ENCODE results near the gene EOLA1.
"Not testable (repeated sequence)": the region's sequence is repeated elsewhere in the genome, so short reads cannot be mapped to it uniquely, and the experiment has no call there.

EOLA1 gene

GRCh38 chrX:149545545-149546543 is 5.0 kb downstream of the EOLA1 start:
- DNase-seq (ENCODE audit: low read depth): not testable (repeated sequence)

GRCh38 chrX:149546962-149547361 is 6.2 kb downstream of the EOLA1 start:
- not testable (repeated sequence) for DNase-seq (ENCODE audit: low read depth)

DNA sequence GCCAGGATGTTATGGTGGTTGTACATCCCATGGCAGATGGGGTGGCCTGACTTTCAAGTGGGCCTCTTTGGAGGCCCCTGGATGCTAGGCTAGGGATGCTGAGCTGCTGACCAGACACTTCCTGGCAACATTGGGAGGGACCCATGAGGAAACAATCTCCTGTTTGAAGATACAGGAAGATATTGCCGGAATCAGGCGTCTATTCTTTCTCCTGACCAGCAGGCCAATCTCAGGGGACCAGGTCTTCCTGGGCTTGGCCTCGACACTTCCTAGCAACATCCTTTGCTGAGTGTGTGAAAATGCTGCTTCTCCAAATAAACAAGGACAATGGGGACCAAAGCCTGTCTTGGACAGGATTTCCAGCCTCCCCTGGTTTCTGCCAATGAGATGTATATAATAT is 7.0 kb downstream of the EOLA1 start:
- DNase-seq (ENCODE audit: low read depth): not testable (repeated sequence)

DNA sequence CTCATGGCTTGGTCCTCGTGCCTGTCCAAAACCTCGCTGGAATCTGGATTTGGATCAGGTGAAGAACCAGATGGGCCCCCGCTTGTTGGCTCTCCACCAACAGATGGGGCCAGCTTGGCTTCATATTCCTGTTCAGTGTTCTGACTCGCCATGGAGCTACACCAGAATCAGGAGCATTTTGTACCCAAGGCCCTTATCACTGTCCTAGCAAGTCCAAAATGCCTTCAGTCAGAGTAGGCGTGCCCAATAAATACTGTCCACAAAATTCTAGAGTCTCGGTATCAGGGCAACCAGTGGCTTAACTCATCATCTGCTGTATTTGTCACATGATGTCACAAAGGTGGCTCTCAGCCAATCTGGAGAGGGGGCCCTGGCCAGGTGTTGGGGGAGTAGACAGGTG is 8.9 kb downstream of the EOLA1 start, which contains the start of gene HSFX3:
Gene HSFX3, minus strand, starts transcription at position 224 of the 400 bp plus-strand sequence. Its CDS starts 72 bp downstream, at position 152.
- DNase-seq (ENCODE audit: low read depth): not testable (repeated sequence)

GRCh38 chrX:149550454-149550853 is 9.6 kb downstream of the EOLA1 start:
- DNase-seq (ENCODE audit: low read depth): not testable (repeated sequence)

DNA sequence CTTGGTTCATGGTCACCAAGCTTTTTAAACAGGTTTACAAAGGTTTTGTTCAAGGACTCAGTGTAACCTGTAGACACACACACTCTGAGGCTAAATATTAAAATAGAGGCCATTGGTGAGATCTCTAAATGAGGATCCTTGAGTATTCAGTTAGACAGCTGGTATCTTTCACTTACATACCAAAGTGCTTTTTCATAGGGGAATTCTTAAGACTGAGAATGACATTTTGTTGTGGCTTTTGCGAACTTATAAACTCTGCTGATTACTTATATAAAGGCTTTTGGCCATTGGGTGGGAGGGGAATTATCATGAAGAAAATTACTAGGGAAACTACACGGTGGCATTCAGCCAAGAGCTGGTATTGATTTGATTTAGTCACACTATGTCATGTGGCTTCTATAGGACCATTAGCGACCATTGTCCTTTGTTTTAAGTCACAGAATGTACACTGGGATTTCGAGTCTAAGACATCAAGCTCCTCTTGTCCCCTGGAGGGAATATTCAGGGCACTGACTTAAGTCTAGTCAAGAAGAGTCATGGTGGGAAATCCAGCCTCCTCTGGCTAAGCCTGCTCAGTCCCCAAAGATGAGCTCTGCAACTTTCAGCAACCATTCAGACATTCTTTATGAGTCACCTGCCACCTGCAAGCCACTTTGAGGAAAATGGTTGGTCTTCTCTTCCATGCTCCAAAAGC is 10.6 kb downstream of the EOLA1 start:
- not testable (repeated sequence) for DNase-seq (ENCODE audit: low read depth)

DNA sequence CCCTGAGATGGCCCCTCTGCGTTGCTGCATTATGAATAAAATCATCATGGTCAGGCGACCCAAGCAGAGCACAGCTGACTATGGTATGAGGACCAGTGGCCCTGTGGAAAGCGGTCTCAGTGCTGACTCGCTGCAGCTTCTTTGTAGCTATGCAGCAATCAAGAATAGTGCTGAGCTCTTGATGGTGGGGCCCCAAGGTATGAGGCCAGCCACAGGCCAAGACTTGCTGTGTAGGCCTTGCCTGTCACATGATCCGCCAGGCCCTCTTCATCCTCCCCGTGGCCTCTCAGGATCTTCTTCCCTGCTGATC is 11.1 kb downstream of the EOLA1 start:
- not testable (repeated sequence) for DNase-seq (ENCODE audit: low read depth)

- not testable (repeated sequence) for DNase-seq (ENCODE audit: low read depth)
Observed at GRCh38 chrX:149555251-149555650, 14.4 kb downstream of the EOLA1 start.

GRCh38 chrX:149563359-149563758 is 22.5 kb downstream of the EOLA1 start:
- no peak for DNase-seq (ENCODE audit: low read depth)

- DNase-seq (ENCODE audit: low read depth): no peak
Observed at GRCh38 chrX:149567621-149568417, 27.0 kb downstream of the EOLA1 start.

DNA sequence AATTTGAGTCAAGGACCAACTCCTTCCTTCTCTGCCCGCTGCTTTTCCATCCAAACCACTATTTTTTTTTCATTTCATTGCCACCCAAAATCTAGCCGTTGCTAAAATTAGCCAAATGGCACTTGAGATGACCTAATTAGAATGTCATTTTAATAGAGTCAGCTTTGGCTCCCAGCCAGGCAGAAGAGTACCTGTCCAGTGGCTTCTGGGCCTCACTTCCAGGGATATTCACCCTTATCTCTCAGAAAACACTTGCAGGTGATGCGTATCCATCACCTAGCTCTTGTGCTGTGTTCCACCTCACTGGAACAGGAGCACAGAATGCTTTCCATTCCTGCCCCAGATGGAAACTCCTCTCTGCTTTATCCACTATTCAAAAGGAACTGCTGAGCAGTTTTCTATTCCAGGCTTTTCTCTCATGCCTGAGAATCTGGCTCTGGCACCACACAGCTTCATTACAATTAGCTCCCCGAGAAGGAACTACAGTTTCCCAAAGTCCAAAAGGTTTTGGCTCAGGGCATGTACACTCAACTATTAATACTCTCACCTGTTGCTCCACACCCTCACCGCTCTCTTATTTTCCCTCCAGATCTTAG is 28.0 kb downstream of the EOLA1 start:
- no peak for DNase-seq (ENCODE audit: low read depth)

- no peak for DNase-seq (ENCODE audit: low read depth)
Observed at GRCh38 chrX:149569770-149570169, 29.0 kb downstream of the EOLA1 start.

DNA sequence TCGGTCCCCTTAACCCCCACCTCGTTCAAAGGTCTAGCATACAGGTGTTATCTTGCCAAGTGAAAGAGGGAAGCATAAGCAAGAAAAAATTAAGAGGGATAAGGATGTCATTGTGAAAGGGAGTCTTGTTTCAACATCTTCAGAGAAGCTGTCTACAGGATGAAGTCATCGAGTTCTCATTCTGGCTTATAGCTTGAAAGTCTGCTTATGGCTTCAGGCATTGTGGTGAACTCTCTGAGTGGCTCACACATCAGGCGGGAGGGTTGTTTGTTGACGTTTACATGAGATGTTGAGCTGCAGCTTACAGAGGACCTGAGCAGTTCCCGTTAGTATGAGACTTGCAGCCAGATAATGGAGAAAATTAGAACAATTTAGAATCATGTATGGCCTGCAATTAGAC is 29.9 kb downstream of the EOLA1 start:
- DNase-seq (ENCODE audit: low read depth): no peak

DNA sequence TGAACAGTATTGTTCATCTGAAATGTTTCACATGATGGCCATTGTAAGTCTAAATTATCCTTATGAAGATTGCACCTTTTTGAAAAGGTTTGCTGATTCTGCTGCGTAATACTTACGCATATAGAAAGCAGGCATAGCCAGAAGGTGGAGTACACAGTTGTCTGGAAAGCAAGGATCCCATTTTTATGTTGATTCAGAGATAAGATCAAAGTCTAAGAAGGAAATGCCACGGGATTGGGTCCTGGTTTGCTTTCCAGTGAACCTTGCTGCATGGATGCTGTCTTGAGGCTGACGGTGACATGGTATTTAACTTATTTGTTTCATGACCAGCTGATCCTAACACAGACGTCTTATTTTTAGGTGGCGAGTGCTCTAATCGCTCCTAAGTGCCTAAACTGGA is 31.0 kb downstream of the EOLA1 start:
- DNase-seq (ENCODE audit: low read depth): no peak

DNA sequence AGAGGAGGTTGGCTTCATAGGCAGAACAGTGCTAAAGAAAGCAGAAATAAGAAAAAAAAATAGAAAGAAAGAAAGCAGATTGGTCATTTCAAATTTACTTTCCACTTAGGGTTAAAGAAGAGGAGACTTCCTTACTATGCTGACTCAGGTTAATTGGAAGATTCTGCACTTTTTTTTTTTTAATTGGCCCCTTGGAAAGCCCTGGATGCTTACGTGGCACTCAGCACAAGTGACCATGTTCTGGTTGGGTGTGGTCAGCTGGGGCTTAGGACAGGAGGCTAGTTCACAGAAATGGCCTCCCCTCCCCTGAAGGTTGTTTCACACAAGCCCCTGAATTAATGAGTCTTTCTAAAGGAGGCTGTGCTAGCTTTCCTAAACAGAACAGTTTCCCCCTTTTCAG is 31.9 kb downstream of the EOLA1 start:
- DNase-seq (ENCODE audit: low read depth): no peak

- not testable (repeated sequence) for DNase-seq (ENCODE audit: low read depth)
Observed at GRCh38 chrX:149573456-149573855, 32.6 kb downstream of the EOLA1 start.

DNA sequence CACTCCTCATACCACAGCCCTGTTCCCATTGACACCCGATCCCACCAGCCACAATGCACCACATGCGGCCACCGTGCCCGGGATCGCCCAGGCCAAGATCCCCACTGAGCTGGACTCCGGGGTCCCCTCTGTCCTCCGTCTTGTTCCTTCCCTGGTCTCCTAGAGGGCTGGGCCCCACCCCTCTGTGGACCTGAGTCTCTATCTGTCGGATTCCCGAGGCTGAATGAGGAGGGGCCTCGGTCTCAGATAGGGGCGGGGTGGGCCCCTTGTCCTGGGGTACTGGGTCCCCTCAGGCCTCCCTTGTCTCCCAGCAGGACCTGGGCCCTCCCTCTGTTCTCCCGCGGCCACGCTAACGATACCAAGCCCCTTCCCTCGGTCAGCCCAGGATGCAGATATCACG is 44.8 kb downstream of the EOLA1 start:
- DNase-seq (ENCODE audit: low read depth): not testable (repeated sequence)

GRCh38 chrX:149587359-149587758 is 46.5 kb downstream of the EOLA1 start, which contains the start of gene MAGEA9B:
Gene MAGEA9B, minus strand, starts transcription at chrX:149587459. Its CDS starts 4,280 bp downstream, at chrX:149583179.
- not testable (repeated sequence) for DNase-seq (ENCODE audit: low read depth)

DNA sequence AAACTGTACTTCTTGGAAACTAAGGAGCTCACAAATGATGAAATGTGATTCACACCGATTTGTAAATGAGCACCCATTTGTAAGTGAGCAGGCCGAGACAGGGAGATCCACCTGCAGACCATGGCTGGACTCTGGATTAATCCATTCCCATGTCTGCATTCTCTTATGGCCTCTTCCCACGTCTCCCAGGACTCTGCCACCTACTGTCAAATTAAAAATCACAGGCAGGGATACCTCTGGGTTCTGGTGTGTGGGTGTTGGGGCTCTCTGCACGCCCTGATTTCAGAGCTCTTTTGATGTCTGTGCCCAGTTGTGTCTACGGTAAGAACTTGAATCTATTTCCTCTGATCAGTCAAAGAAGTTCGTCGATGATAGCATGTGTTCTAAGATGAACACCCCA is 50.2 kb downstream of the EOLA1 start:
- not testable (repeated sequence) for DNase-seq (ENCODE audit: low read depth)

- not testable (repeated sequence) for DNase-seq (ENCODE audit: low read depth)
Observed at GRCh38 chrX:149595214-149595613, 54.4 kb downstream of the EOLA1 start, which contains the start of gene HSFX2. Gene HSFX2, minus strand, starts transcription at chrX:149595314. Its CDS starts 614 bp downstream, at chrX:149594700.

DNA sequence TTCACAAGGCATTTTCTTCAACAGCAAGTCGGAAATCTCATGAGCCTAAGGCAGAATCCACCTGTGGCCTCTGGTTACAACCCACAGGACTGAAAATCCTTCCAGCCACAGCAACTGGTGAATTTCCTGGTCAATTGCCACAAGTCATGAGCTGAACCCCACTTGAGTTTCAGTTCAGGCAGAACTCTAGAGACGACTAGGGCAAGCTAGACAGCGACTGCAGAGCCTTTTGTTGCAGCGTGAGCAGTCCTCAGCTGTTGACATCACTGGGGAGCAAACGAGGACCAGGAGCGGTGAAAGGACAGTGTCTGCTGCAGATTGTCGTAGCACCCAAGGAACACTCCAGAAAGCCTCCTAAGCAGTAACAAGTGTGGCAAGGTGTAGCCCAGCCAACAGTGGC is 55.1 kb downstream of the EOLA1 start:
- not testable (repeated sequence) for DNase-seq (ENCODE audit: low read depth)
